ENCODE results near the gene USP2.

Gene USP2

GRCh38 chr11:119317592-119318239, 63.8 kb downstream of the USP2 start:
- no peak for DNase-seq (ENCODE audit: low spot score)
- Mint-ChIP-seq H3K36me3 (ENCODE audit: low read depth) (no peaks in the 10 kb centered on the region), H3K27ac (no peak overlapping the region), H3K9me3 (no peaks in the 10 kb centered on the region), H3K4me3 (no peak overlapping the region), H3K27me3 (ENCODE audit: low read depth) (peaks cover 37% of the 10 kb centered on the region), H3K4me1 (ENCODE audit: low read depth) (peaks cover 25% of the 10 kb centered on the region)

- H3K4me3 Mint-ChIP-seq: peak within 1 kb of the TSS; percentile 50
Measured at GRCh38 chr11:119316729-119317591, 64.5 kb downstream of the USP2 start, which contains the start of gene MCAM. Gene MCAM, minus strand, starts transcription at chr11:119317130. Its CDS starts 29 bp downstream, at chr11:119317101.

GRCh38 chr11:119316016-119316728, 65.3 kb downstream of the USP2 start:
- peak overlapping the region; percentile 50 for H3K4me3 Mint-ChIP-seq
- H3K9me3 Mint-ChIP-seq: no peaks in the 10 kb centered on the region
- DNase-seq (ENCODE audit: low spot score): no peak
- peaks cover 37% of the 10 kb centered on the region for H3K27me3 Mint-ChIP-seq (ENCODE audit: low read depth)
- H3K36me3 Mint-ChIP-seq (ENCODE audit: low read depth): no peaks in the 10 kb centered on the region
- H3K4me1 Mint-ChIP-seq (ENCODE audit: low read depth): peaks cover 15% of the 10 kb centered on the region
- no peak overlapping the region for H3K27ac Mint-ChIP-seq

More at GRCh38 chr11:119316729-119317591, 64.5 kb downstream of the USP2 start, which contains the start of gene MCAM:
- peaks cover 37% of the 10 kb centered on the region for H3K27me3 Mint-ChIP-seq (ENCODE audit: low read depth)
- no peaks in the 10 kb centered on the region for H3K36me3 Mint-ChIP-seq (ENCODE audit: low read depth)
- H3K4me1 Mint-ChIP-seq (ENCODE audit: low read depth): peaks cover 21% of the 10 kb centered on the region
- no peak for DNase-seq (ENCODE audit: low spot score)
- no peaks in the 10 kb centered on the region for H3K9me3 Mint-ChIP-seq
- no peak within 1 kb of the TSS for H3K27ac Mint-ChIP-seq

- Mint-ChIP-seq H3K27ac (no peak overlapping the region), H3K4me3 (peak overlapping the region; percentile 50)
Measured at GRCh38 chr11:119315131-119316015, 66.1 kb downstream of the USP2 start.

GRCh38 chr11:119314726-119315125, 66.8 kb downstream of the USP2 start:
- no peak overlapping the region for H3K27ac Mint-ChIP-seq
- peaks cover 37% of the 10 kb centered on the region for H3K27me3 Mint-ChIP-seq (ENCODE audit: low read depth)
- H3K36me3 Mint-ChIP-seq (ENCODE audit: low read depth): no peaks in the 10 kb centered on the region
- H3K4me3 Mint-ChIP-seq: no peak overlapping the region
- peaks cover 12% of the 10 kb centered on the region for H3K4me1 Mint-ChIP-seq (ENCODE audit: low read depth)
- H3K9me3 Mint-ChIP-seq: no peaks in the 10 kb centered on the region
- no peak for DNase-seq (ENCODE audit: low spot score)

More at GRCh38 chr11:119315131-119316015, 66.1 kb downstream of the USP2 start:
- peaks cover 37% of the 10 kb centered on the region for H3K27me3 Mint-ChIP-seq (ENCODE audit: low read depth)
- DNase-seq (ENCODE audit: low spot score): no peak
- H3K36me3 Mint-ChIP-seq (ENCODE audit: low read depth): no peaks in the 10 kb centered on the region
- H3K9me3 Mint-ChIP-seq: no peaks in the 10 kb centered on the region
- H3K4me1 Mint-ChIP-seq (ENCODE audit: low read depth): peaks cover 15% of the 10 kb centered on the region

GRCh38 chr11:119310682-119311052, 70.8 kb downstream of the USP2 start:
- Mint-ChIP-seq H3K9me3 (no peaks in the 10 kb centered on the region), H3K27ac (no peak overlapping the region), H3K36me3 (ENCODE audit: low read depth) (peaks cover 4% of the 10 kb centered on the region), H3K4me1 (ENCODE audit: low read depth) (peaks cover 16% of the 10 kb centered on the region), H3K4me3 (no peak overlapping the region), H3K27me3 (ENCODE audit: low read depth) (peaks cover 14% of the 10 kb centered on the region)
- DNase-seq (ENCODE audit: low spot score): no peak

GRCh38 chr11:119309953-119310681, 71.4 kb downstream of the USP2 start:
- Mint-ChIP-seq H3K27me3 (ENCODE audit: low read depth) (peaks cover 9% of the 10 kb centered on the region), H3K36me3 (ENCODE audit: low read depth) (peaks cover 7% of the 10 kb centered on the region), H3K27ac (no peak overlapping the region), H3K4me3 (no peak overlapping the region), H3K9me3 (no peaks in the 10 kb centered on the region), H3K4me1 (ENCODE audit: low read depth) (peaks cover 17% of the 10 kb centered on the region)
- DNase-seq (ENCODE audit: low spot score): no peak

GRCh38 chr11:119309411-119309810, 72.1 kb downstream of the USP2 start:
- Mint-ChIP-seq H3K4me1 (ENCODE audit: low read depth) (peaks cover 18% of the 10 kb centered on the region), H3K9me3 (no peaks in the 10 kb centered on the region), H3K27me3 (ENCODE audit: low read depth) (peaks cover 4% of the 10 kb centered on the region), H3K36me3 (ENCODE audit: low read depth) (peaks cover 7% of the 10 kb centered on the region), H3K27ac (no peak overlapping the region), H3K4me3 (no peak overlapping the region)
- no peak for DNase-seq (ENCODE audit: low spot score)

- Mint-ChIP-seq H3K36me3 (ENCODE audit: low read depth) (peaks cover 17% of the 10 kb centered on the region), H3K27me3 (ENCODE audit: low read depth) (no peaks in the 10 kb centered on the region), H3K27ac (no peak overlapping the region), H3K4me3 (no peak overlapping the region), H3K4me1 (ENCODE audit: low read depth) (peaks cover 18% of the 10 kb centered on the region), H3K9me3 (no peaks in the 10 kb centered on the region)
- no peak for DNase-seq (ENCODE audit: low spot score)
Measured at GRCh38 chr11:119307974-119308373, 73.5 kb downstream of the USP2 start.

- no peaks in the 10 kb centered on the region for H3K27me3 Mint-ChIP-seq (ENCODE audit: low read depth)
- H3K4me1 Mint-ChIP-seq (ENCODE audit: low read depth): peaks cover 18% of the 10 kb centered on the region
- no peaks in the 10 kb centered on the region for H3K9me3 Mint-ChIP-seq
- H3K36me3 Mint-ChIP-seq (ENCODE audit: low read depth): peaks cover 23% of the 10 kb centered on the region
- peak overlapping the region; percentile 18 for H3K27ac Mint-ChIP-seq
- H3K4me3 Mint-ChIP-seq: no peak overlapping the region
- DNase-seq (ENCODE audit: low spot score): no peak
Measured at GRCh38 chr11:119307219-119307618, 74.3 kb downstream of the USP2 start.

GRCh38 chr11:119306373-119306890, 75.1 kb downstream of the USP2 start:
- no peaks in the 10 kb centered on the region for H3K27me3 Mint-ChIP-seq (ENCODE audit: low read depth)
- peak; percentile 46 for DNase-seq (ENCODE audit: low spot score)
- peak overlapping the region; percentile 88 for H3K27ac Mint-ChIP-seq
- H3K36me3 Mint-ChIP-seq (ENCODE audit: low read depth): peaks cover 25% of the 10 kb centered on the region
- peaks cover 18% of the 10 kb centered on the region for H3K4me1 Mint-ChIP-seq (ENCODE audit: low read depth)
- H3K4me3 Mint-ChIP-seq: peak overlapping the region; percentile 28
- no peaks in the 10 kb centered on the region for H3K9me3 Mint-ChIP-seq

GRCh38 chr11:119305556-119306372, 75.7 kb downstream of the USP2 start:
- Mint-ChIP-seq H3K4me1 (ENCODE audit: low read depth) (peaks cover 18% of the 10 kb centered on the region), H3K27me3 (ENCODE audit: low read depth) (no peaks in the 10 kb centered on the region), H3K36me3 (ENCODE audit: low read depth) (peaks cover 31% of the 10 kb centered on the region), H3K4me3 (no peak overlapping the region), H3K27ac (peak overlapping the region; percentile 45), H3K9me3 (no peaks in the 10 kb centered on the region)
- no peak for DNase-seq (ENCODE audit: low spot score)

Data from T-helper 2 cell treated with Interferon-gamma antibody and Interleukin-4, amounts not matched to agents 5 μg/mL and 100 μg/mL, for 36 hours (primary cell).